NT2/D1 (cell line): ENCODE results near the gene SLC38A8.

Experiments
- YY1 ChIP-seq: IDR thresholded peaks from 2 replicates; pipeline ENCODE4 v1.6.1; 2011; ENCODE audit not compliant: insufficient read length, insufficient read depth
- ZNF274 ChIP-seq: IDR thresholded peaks from 2 replicates; pipeline ENCODE4 v1.6.1; 2011; ENCODE audit warnings: mild to moderate bottlenecking, low read depth, low read length

DNA sequence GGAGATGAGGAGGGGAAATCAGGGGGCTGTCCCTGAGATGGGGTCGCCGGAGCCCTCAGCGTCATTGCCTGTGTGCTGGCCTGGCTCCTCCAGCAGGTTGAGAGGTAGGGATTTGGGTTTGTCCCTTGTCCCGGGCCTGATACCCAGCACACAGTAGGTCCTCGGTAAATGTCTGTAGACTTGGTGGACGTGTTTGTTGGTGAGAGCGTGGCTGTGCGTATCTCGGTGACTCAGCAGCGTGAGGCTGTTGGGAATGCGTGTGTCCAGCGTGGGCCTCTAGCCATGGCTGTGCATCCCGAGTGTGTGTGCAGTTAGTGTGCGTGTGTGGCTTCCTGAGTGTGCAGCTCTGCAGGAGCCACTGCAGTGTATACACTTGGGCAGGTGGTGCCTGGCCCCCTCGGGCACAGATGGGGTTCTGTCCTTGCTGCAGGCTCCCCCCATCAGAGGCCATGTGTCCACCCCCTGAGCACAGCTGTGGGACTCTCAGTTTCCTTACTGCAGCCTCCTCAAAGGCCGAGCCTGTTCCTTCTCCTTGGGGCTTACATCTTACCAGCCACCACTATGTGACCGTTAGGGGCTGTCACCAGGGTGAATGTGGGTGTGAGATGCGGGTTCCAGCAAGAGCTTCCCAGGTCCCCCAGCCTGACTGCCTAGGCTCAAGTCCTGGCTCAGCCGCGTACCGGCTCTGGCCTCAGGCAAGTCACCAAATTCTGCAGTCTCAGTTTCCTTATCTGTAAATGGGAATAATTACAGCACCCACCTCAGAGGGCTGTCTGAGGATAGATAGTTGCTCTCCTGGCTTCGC lies 68.8 kb downstream of the SLC38A8 start:
- no peak for TF ChIP-seq YY1
- no peak for TF ChIP-seq ZNF274
